ENCODE measurements around the gene GABARAP. TPM values are rescaled to one million over a fixed set of nuclear protein-coding genes. Genes with fewer than 3 reads are reported as not detected.

The GABARAP gene
- total and polyA plus RNA-seq, 2 donors = 245 to 846 TPM

DNA sequence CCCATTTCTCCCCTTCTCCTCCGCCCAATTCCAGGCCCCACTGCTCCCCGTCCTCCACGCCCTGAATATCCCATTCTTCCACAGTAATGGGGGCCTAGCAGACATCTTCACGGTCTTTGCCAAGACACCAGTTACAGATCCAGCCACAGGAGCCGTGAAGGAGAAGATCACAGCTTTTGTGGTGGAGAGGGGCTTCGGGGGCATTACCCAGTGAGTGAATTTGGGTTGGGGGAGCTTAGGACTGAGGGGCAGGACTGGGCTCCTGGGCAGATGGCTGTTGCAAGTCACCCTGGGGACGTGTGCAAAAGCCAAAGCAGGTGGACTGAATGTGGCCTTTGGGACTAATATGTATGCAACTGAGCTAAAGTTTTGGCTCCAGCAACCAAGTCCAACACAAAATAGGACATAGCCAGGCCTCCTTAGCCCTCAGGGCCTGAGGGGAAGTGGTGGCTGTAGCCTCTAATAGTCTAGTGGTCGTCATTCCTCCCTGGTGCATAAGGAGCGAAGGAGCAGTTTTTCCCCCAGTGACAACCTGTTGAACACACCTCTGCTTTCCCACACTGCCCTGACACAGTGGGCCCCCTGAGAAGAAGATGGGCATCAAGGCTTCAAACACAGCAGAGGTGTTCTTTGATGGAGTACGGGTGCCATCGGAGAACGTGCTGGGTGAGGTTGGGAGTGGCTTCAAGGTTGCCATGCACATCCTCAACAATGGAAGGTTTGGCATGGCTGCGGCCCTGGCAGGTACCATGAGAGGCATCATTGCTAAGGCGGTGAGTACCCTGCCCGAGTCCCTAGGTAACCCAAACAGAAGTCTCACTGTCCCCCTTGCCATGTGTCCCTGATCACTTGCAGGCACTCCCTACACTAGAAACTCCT, 19.9 kb downstream of the GABARAP start:
- DNase-seq (ENCODE audit: low read depth in 6 of 9, low spot score in 9 of 9) = no peak
- WGBS = 97% methylated on average over 15 of the region's 15 CpGs
- Histone ChIP-seq H3K27ac (ENCODE audit: low read depth in 1 of 2, low read length in 1 of 2) (peak overlapping the region in 1 of 2 donors; percentile 9), H3K4me1 (ENCODE audit: control insufficient read depth in 2 of 2, insufficient read depth in 2 of 2, low read length in 2 of 2) (peaks cover 27 to 37% of the 10 kb centered on the region in 2 donors), H3K9me3 (ENCODE audit: control insufficient read depth in 2 of 2, insufficient read depth in 1 of 2, low read length in 1 of 2) (peaks cover 0 to 3% of the 10 kb centered on the region in 2 donors), H3K36me3 (ENCODE audit: control insufficient read depth in 2 of 2, insufficient read depth in 2 of 2, low read length in 1 of 2) (peaks cover 56 to 58% of the 10 kb centered on the region in 2 donors), H3K4me3 (ENCODE audit: low read length in 2 of 2) (no peak overlapping the region), H3K27me3 (ENCODE audit: control insufficient read depth in 2 of 2, insufficient read depth in 1 of 2, low read length in 1 of 2) (no peaks in the 10 kb centered on the region)

GRCh38 chr17:7221278-7222092, 20.8 kb downstream of the GABARAP start:
- Histone ChIP-seq H3K36me3 (ENCODE audit: control insufficient read depth in 2 of 2, insufficient read depth in 2 of 2, low read length in 1 of 2) (peaks cover 47 to 50% of the 10 kb centered on the region in 2 donors), H3K4me3 (ENCODE audit: low read length in 2 of 2) (no peak overlapping the region), H3K27ac (ENCODE audit: low read depth in 1 of 2, low read length in 1 of 2) (peak overlapping the region in 1 of 2 donors; percentile 3), H3K27me3 (ENCODE audit: control insufficient read depth in 2 of 2, insufficient read depth in 1 of 2, low read length in 1 of 2) (no peaks in the 10 kb centered on the region), H3K9me3 (ENCODE audit: control insufficient read depth in 2 of 2, insufficient read depth in 1 of 2, low read length in 1 of 2) (peaks cover 0 to 3% of the 10 kb centered on the region in 2 donors), H3K4me1 (ENCODE audit: control insufficient read depth in 2 of 2, insufficient read depth in 2 of 2, low read length in 2 of 2) (peaks cover 32 to 43% of the 10 kb centered on the region in 2 donors)
- 87% methylated on average over 10 of the region's 10 CpGs for WGBS
- DNase-seq (ENCODE audit: low read depth in 6 of 9, low spot score in 9 of 9) = no peak

DNA sequence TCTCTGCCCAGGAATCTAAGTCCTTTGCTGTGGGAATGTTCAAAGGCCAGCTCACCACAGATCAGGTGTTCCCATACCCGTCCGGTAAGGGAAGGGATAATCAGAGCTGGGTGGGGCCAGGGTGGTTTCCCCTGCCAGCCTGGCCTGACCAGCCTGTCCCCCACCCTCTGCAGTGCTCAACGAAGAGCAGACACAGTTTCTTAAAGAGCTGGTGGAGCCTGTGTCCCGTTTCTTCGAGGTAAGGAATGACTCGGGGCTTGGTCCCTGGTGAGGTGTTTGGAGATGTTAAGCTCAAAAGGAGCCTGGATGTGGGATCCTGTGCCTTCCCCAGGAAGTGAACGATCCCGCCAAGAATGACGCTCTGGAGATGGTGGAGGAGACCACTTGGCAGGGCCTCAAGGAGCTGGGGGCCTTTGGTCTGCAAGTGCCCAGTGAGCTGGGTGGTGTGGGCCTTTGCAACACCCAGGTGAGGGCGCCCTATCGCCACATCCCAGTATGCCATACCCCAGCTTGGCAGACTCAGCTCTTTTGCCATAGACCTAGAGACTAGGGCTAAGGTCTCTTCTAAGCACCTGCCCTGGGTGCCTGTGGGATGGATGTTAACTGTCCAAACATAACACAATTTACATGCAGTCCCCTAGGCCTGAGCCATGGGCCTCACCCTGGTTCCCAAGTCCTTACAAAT, 21.5 kb downstream of the GABARAP start:
- peaks cover 40 to 43% of the 10 kb centered on the region in 2 donors for H3K36me3 ChIP-seq (ENCODE audit: control insufficient read depth in 2 of 2, insufficient read depth in 2 of 2, low read length in 1 of 2)
- H3K27ac ChIP-seq (ENCODE audit: low read depth in 1 of 2, low read length in 1 of 2) = peak overlapping the region; percentile 89 to 90
- peak overlapping the region; percentile 72 to 94 for H3K4me3 ChIP-seq (ENCODE audit: low read length in 2 of 2)
- no peaks in the 10 kb centered on the region for H3K27me3 ChIP-seq (ENCODE audit: control insufficient read depth in 2 of 2, insufficient read depth in 1 of 2, low read length in 1 of 2)
- H3K4me1 ChIP-seq (ENCODE audit: control insufficient read depth in 2 of 2, insufficient read depth in 2 of 2, low read length in 2 of 2) = peaks cover 39 to 50% of the 10 kb centered on the region in 2 donors
- H3K9me3 ChIP-seq (ENCODE audit: control insufficient read depth in 2 of 2, insufficient read depth in 1 of 2, low read length in 1 of 2) = peaks cover 0 to 3% of the 10 kb centered on the region in 2 donors
- WGBS = 51% methylated on average over 11 of the region's 11 CpGs
- peak in 2 of 9 donors; percentile 53 to 69 for DNase-seq (ENCODE audit: low read depth in 6 of 9, low spot score in 9 of 9)

DNA sequence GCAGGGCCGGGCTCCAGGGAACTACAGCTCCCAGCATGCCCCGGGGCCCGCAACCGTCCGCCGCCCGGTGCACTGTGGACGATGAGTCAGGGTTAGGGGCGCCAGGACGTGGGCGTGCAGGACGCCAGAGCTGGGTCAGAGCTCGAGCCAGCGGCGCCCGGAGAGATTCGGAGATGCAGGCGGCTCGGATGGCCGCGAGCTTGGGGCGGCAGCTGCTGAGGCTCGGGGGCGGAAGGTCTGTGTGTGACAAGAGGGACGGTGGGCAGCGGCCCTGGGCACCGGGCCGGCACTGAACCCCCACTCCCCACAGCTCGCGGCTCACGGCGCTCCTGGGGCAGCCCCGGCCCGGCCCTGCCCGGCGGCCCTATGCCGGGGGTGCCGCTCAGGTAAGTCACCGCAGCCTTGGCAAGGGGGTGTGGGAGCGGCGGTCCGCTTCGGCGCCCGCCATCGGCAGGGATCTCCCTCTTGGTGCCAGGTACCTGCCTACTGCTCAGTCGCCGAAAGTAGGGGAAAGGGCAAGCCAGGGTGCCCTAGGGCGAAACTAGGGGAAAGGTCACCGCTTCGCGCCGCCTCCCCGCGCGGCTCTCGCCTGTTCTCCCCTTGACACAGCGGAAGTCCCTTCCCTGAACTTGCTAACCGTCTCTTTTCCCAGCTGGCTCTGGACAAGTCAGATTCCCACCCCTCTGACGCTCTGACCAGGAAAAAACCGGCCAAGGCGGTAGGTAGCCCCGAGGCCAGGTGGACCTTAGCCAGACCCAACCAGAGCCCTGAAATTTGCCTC, 22.2 kb downstream of the GABARAP start, which contains the start of the genes ACADVL and DLG4:
ACADVL (plus strand) TSS at position 127 of the 781 bp plus-strand sequence; CDS start at position 174, 47 bp downstream.
DLG4 (minus strand) TSS at position 25 of the 781 bp plus-strand sequence.
- Histone ChIP-seq H3K27ac (ENCODE audit: low read depth in 1 of 2, low read length in 1 of 2) (peak within 1 kb of the TSS; percentile 89 to 90), H3K27me3 (ENCODE audit: control insufficient read depth in 2 of 2, insufficient read depth in 1 of 2, low read length in 1 of 2) (no peaks in the 10 kb centered on the region), H3K9me3 (ENCODE audit: control insufficient read depth in 2 of 2, insufficient read depth in 1 of 2, low read length in 1 of 2) (peaks cover 0 to 3% of the 10 kb centered on the region in 2 donors), H3K4me1 (ENCODE audit: control insufficient read depth in 2 of 2, insufficient read depth in 2 of 2, low read length in 2 of 2) (peaks cover 43 to 58% of the 10 kb centered on the region in 2 donors), H3K36me3 (ENCODE audit: control insufficient read depth in 2 of 2, insufficient read depth in 2 of 2, low read length in 1 of 2) (peaks cover 33 to 36% of the 10 kb centered on the region in 2 donors), H3K4me3 (ENCODE audit: low read length in 2 of 2) (peak within 1 kb of the TSS; percentile 72 to 94)
- under 1% methylated on average over 63 of the region's 63 CpGs for WGBS
- peak in 3 of 9 donors; percentile 70 to 84 (median 74) for DNase-seq (ENCODE audit: low read depth in 6 of 9, low spot score in 9 of 9)

GRCh38 chr17:7219229-7219811, 22.9 kb downstream of the GABARAP start:
- H3K27ac ChIP-seq (ENCODE audit: low read depth in 1 of 2, low read length in 1 of 2) = peak overlapping the region; percentile 89 to 90
- H3K36me3 ChIP-seq (ENCODE audit: control insufficient read depth in 2 of 2, insufficient read depth in 2 of 2, low read length in 1 of 2) = peaks cover 26 to 30% of the 10 kb centered on the region in 2 donors
- no peaks in the 10 kb centered on the region for H3K27me3 ChIP-seq (ENCODE audit: control insufficient read depth in 2 of 2, insufficient read depth in 1 of 2, low read length in 1 of 2)
- H3K4me1 ChIP-seq (ENCODE audit: control insufficient read depth in 2 of 2, insufficient read depth in 2 of 2, low read length in 2 of 2) = peaks cover 46 to 64% of the 10 kb centered on the region in 2 donors
- WGBS = 21% methylated on average over 12 of the region's 12 CpGs
- H3K4me3 ChIP-seq (ENCODE audit: low read length in 2 of 2) = peak overlapping the region; percentile 72 to 94
- DNase-seq (ENCODE audit: low read depth in 6 of 9, low spot score in 9 of 9) = peak in 1 of 9 donors; percentile 15
- H3K9me3 ChIP-seq (ENCODE audit: control insufficient read depth in 2 of 2, insufficient read depth in 1 of 2, low read length in 1 of 2) = peaks cover 0 to 3% of the 10 kb centered on the region in 2 donors

DNA sequence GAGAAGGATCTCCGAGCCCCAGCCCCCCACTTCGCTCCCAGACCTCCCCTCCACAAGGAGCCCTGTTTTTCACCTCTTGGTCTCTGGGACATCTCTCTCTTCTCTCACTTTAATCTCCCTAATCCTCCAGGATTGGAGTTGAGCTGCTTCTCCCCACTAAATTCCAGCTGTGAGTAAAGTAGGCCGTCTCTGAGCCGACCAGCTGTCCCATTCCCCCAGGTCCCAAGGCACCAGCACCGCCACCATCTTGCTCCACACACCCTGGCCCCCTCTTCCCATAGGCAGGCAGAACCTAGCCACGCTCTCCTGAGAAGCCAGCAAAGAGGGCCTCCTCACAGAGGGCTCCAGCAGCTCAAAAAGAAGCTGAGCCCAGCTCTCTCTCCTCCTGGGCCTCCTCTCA, 23.5 kb downstream of the GABARAP start:
- DNase-seq (ENCODE audit: low read depth in 6 of 9, low spot score in 9 of 9) = no peak
- 81% methylated on average over 6 of the region's 6 CpGs for WGBS
- H3K4me3 ChIP-seq (ENCODE audit: low read length in 2 of 2) = no peak overlapping the region
- H3K27ac ChIP-seq (ENCODE audit: low read depth in 1 of 2, low read length in 1 of 2) = peak overlapping the region; percentile 37 to 90
- peaks cover 20 to 24% of the 10 kb centered on the region in 2 donors for H3K36me3 ChIP-seq (ENCODE audit: control insufficient read depth in 2 of 2, insufficient read depth in 2 of 2, low read length in 1 of 2)
- no peaks in the 10 kb centered on the region for H3K27me3 ChIP-seq (ENCODE audit: control insufficient read depth in 2 of 2, insufficient read depth in 1 of 2, low read length in 1 of 2)
- peaks cover 48 to 70% of the 10 kb centered on the region in 2 donors for H3K4me1 ChIP-seq (ENCODE audit: control insufficient read depth in 2 of 2, insufficient read depth in 2 of 2, low read length in 2 of 2)
- peaks cover 0 to 3% of the 10 kb centered on the region in 2 donors for H3K9me3 ChIP-seq (ENCODE audit: control insufficient read depth in 2 of 2, insufficient read depth in 1 of 2, low read length in 1 of 2)

GRCh38 chr17:7218166-7218565, 24.1 kb downstream of the GABARAP start:
- H3K27ac ChIP-seq (ENCODE audit: low read depth in 1 of 2, low read length in 1 of 2) = peak overlapping the region; percentile 64 to 90
- H3K9me3 ChIP-seq (ENCODE audit: control insufficient read depth in 2 of 2, insufficient read depth in 1 of 2, low read length in 1 of 2) = peaks cover 0 to 3% of the 10 kb centered on the region in 2 donors
- peak overlapping the region; percentile 58 to 65 for H3K4me3 ChIP-seq (ENCODE audit: low read length in 2 of 2)
- DNase-seq (ENCODE audit: low read depth in 6 of 9, low spot score in 9 of 9) = peak in 1 of 9 donors; percentile 45
- H3K4me1 ChIP-seq (ENCODE audit: control insufficient read depth in 2 of 2, insufficient read depth in 2 of 2, low read length in 2 of 2) = peaks cover 53 to 76% of the 10 kb centered on the region in 2 donors
- peaks cover 14 to 18% of the 10 kb centered on the region in 2 donors for H3K36me3 ChIP-seq (ENCODE audit: control insufficient read depth in 2 of 2, insufficient read depth in 2 of 2, low read length in 1 of 2)
- no peaks in the 10 kb centered on the region for H3K27me3 ChIP-seq (ENCODE audit: control insufficient read depth in 2 of 2, insufficient read depth in 1 of 2, low read length in 1 of 2)
- WGBS = 79% methylated on average over 6 of the region's 6 CpGs
